NCI-H2227 (cell line): ENCODE results near the gene TOX2.

Experiments used
- DNase-seq: peaks from one replicate; lab custom pipeline; 2025; ENCODE audit not compliant: unreplicated experiment; lab: John Stamatoyannopoulos, UW

The TOX2 gene

GRCh38 chr20:44073011-44073674 is 158.5 kb downstream of the TOX2 start:
- DNase-seq: no peak

DNA sequence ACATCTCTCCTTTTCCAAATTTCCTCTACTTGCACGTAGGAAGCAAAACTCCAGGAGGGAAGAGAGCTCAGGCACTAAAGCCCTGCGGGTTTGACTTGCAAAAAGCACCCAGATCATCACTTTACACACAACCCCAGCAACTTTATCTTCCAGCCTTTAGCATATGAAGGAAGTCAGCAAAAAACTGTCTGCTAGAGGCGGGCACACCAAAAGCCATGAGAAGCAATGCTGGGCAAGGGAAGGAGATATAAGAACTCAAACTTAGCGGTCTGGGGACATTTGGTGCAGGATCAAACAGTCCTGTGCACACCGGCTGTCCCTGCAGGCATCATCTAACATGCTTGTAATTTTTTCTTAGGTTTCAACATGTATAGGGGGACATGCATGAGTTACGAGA is 159.0 kb downstream of the TOX2 start:
- DNase-seq: no peak

GRCh38 chr20:44074252-44075151 is 159.8 kb downstream of the TOX2 start:
- no peak for DNase-seq

- DNase-seq: no peak
Observed at GRCh38 chr20:44075191-44075949, 160.7 kb downstream of the TOX2 start.

GRCh38 chr20:44075950-44076232 is 161.2 kb downstream of the TOX2 start:
- no peak for DNase-seq

DNA sequence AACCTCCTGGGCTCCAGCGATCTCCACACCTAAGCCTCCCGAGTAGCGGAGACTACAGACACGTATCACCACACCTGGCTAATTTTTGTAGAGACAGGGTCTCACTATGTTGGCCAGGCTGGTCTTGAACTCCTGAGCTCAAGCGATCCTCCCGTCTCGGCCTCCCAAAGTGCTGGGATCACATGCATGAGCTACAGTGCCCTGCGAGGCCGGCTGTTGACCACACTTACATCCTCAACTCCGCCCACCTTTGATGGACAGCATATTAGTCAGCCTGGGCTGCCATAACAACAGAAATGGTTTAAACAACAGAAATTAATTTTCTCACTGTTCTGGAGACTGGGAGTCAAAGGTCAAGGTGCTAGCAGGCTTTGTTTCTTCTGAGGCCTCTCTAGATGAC is 164.6 kb downstream of the TOX2 start:
- no peak for DNase-seq

- DNase-seq: no peak
Observed at GRCh38 chr20:44080064-44080463, 165.4 kb downstream of the TOX2 start.

- peak; percentile 83 for DNase-seq
Observed at GRCh38 chr20:44080646-44081267, 166.1 kb downstream of the TOX2 start.

GRCh38 chr20:44081476-44081875 is 166.8 kb downstream of the TOX2 start:
- no peak for DNase-seq

- DNase-seq: no peak
Observed at GRCh38 chr20:44081888-44082287, 167.2 kb downstream of the TOX2 start.

- DNase-seq: no peak
Observed at GRCh38 chr20:44083220-44083933, 168.7 kb downstream of the TOX2 start.

DNA sequence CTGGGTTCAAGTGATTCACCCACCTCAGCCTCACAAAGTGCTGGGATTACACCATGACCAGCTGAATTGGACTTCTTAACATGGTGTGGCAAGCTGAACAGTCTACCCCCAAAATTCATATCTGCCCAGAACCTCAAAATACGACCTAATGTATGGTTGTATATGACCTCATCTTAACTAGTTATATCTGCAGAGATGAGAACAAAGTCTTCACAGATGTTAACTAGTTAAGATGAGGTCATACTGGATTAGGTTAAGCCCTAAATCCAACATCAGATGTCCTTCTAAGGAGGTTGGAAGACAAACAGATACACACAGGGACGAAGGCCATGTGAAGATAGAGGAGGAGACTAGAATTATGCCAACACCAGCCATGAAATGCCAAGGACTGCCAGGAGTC is 169.8 kb downstream of the TOX2 start:
- no peak for DNase-seq

DNA sequence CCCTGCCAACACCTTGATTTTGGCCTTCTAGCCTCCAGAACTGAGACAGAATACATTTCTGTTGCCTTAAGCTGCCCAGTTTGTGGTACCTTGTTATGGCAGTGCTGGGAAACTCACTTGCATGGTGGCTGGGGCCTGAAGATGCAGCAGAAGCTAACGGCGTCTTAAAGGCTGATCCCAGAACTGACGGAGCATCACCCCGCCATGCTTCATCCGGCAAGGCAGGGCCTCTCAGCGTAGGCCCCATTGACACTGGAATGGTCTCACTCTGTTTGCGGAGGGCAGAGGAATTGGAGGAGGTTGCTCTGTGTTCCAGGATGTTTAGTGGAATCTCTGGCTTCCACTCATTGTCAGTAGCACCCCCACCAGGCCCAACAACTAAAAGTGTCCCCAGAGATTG is 170.2 kb downstream of the TOX2 start:
- DNase-seq: no peak

DNA sequence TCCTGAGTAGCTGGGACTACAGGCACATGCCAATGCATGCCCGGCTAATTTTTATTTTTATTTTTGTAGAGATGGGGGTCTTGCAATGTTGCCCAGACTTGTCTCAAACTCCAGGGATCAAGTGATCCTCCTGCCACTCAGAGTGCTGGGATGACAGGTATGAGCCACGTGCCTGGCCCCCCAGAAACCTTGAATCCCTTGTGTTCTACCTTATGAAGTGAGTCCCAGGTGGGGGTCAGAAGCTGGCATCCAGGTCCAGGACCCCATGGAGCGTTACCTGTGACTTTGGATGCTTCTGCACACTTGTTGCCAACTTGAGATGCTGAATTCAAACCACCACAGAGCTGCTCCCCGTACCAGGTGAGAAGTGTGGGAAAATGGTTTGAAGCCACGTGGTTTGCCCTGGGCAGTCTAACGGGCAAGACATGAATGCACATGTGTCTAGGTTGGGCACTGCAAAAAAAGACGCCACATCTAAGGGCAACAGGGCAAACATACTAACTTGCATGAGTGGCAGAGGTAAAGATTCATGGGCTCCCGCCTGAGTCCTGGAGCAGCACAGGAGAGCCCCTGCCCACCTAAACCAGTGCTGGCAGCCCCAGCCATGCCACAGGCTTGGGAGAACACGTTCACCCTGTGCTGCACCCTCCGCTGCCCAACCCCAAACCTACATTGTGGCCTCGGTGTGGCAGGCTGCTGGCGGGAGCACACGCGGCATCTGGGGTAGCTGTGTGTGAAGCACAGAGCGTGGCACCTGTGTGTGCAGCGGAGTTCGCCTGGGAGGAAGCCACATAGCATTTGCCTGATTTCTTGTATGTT is 171.2 kb downstream of the TOX2 start:
- DNase-seq: no peak

- DNase-seq: no peak
Observed at GRCh38 chr20:44087051-44087856, 172.6 kb downstream of the TOX2 start.

DNA sequence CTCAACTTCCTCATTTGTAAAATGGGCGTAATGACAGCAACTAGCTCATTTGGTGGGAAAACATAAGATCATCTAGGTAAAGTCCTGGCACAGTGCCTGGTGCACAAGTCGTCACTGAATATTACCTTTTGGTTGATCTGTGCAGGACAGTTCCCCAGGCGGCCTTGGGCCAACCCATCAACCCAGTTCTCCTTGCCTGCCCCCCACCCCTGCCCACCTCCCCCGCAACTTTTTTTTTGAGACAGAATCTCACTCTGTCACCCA is 173.1 kb downstream of the TOX2 start:
- no peak for DNase-seq

GRCh38 chr20:44089987-44090674 is 175.5 kb downstream of the TOX2 start:
- DNase-seq: peak; percentile 49

- no peak for DNase-seq
Observed at GRCh38 chr20:44091026-44091425, 176.4 kb downstream of the TOX2 start.
